Measurements from ENCODE around the gene BCR.

Gene BCR

GRCh38 chr22:23205339-23206049 lies 25.2 kb downstream of the BCR start:
- no peak for TF ChIP-seq CTCF (IDR thresholded peaks at IDR 0.05; ENCODE audit: insufficient read depth, low read depth, low read length, missing control alignments)
- no peak for DNase-seq (ENCODE audit: low read depth)
- H3K4me3 ChIP-seq (ENCODE audit: low read depth, low read length) = no peak overlapping the region

- H3K4me3 ChIP-seq (ENCODE audit: low read depth, low read length) = no peak overlapping the region
- no peak for DNase-seq (ENCODE audit: low read depth)
- TF ChIP-seq CTCF (IDR thresholded peaks at IDR 0.05; ENCODE audit: insufficient read depth, low read depth, low read length, missing control alignments) = no peak
Observed at GRCh38 chr22:23206915-23207314, 26.6 kb downstream of the BCR start.

GRCh38 chr22:23207729-23208393 lies 27.6 kb downstream of the BCR start:
- TF ChIP-seq CTCF (IDR thresholded peaks at IDR 0.05; ENCODE audit: insufficient read depth, low read depth, low read length, missing control alignments) = no peak
- DNase-seq (ENCODE audit: low read depth) = peak; percentile 20
- H3K4me3 ChIP-seq (ENCODE audit: low read depth, low read length) = no peak overlapping the region

- no peak overlapping the region for H3K4me3 ChIP-seq (ENCODE audit: low read depth, low read length)
- no peak for TF ChIP-seq CTCF (IDR thresholded peaks at IDR 0.05; ENCODE audit: insufficient read depth, low read depth, low read length, missing control alignments)
- DNase-seq (ENCODE audit: low read depth) = no peak
Observed at GRCh38 chr22:23210428-23211170, 30.3 kb downstream of the BCR start.

GRCh38 chr22:23211622-23212021 lies 31.3 kb downstream of the BCR start:
- no peak overlapping the region for H3K4me3 ChIP-seq (ENCODE audit: low read depth, low read length)
- no peak for DNase-seq (ENCODE audit: low read depth)
- no peak for TF ChIP-seq CTCF (IDR thresholded peaks at IDR 0.05; ENCODE audit: insufficient read depth, low read depth, low read length, missing control alignments)

GRCh38 chr22:23212061-23213021 lies 32.0 kb downstream of the BCR start:
- H3K4me3 ChIP-seq (ENCODE audit: low read depth, low read length) = no peak overlapping the region
- DNase-seq (ENCODE audit: low read depth) = no peak
- no peak for TF ChIP-seq CTCF (IDR thresholded peaks at IDR 0.05; ENCODE audit: insufficient read depth, low read depth, low read length, missing control alignments)

Measured in GM12865 (cell line).